ENCODE measurements around the gene KIF1B.

The KIF1B gene

DNA sequence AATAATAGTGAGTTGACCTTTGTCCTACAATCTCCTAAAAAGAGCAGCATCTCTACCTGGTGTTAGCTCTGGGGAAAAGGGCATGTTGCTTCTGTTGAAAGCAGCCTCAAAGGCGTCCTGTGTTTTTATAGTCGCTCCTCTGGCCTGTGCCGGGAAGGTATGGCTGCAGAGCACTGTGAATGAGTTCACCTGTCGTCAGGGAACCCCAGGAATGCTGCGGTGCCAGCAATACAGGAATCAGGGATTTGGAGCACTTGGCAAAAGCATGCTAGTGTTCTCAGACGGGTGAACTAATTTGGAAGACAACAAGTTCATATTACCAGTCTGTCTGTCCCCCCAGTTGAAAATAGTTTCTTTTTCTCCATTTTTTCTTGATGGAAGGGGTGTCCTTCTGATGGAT, 128.2 kb downstream of the KIF1B start:
- H3K27ac ChIP-seq, result no peak overlapping the region
- TF ChIP-seq, protein P1, sequence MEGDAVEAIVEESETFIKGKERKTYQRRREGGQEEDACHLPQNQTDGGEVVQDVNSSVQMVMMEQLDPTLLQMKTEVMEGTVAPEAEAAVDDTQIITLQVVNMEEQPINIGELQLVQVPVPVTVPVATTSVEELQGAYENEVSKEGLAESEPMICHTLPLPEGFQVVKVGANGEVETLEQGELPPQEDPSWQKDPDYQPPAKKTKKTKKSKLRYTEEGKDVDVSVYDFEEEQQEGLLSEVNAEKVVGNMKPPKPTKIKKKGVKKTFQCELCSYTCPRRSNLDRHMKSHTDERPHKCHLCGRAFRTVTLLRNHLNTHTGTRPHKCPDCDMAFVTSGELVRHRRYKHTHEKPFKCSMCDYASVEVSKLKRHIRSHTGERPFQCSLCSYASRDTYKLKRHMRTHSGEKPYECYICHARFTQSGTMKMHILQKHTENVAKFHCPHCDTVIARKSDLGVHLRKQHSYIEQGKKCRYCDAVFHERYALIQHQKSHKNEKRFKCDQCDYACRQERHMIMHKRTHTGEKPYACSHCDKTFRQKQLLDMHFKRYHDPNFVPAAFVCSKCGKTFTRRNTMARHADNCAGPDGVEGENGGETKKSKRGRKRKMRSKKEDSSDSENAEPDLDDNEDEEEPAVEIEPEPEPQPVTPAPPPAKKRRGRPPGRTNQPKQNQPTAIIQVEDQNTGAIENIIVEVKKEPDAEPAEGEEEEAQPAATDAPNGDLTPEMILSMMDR (IDR thresholded peaks at IDR 0.05), result no peak
- no peak for TF ChIP-seq ZFX (IDR thresholded peaks at IDR 0.05; ENCODE audit: borderline replicate concordance)

DNA sequence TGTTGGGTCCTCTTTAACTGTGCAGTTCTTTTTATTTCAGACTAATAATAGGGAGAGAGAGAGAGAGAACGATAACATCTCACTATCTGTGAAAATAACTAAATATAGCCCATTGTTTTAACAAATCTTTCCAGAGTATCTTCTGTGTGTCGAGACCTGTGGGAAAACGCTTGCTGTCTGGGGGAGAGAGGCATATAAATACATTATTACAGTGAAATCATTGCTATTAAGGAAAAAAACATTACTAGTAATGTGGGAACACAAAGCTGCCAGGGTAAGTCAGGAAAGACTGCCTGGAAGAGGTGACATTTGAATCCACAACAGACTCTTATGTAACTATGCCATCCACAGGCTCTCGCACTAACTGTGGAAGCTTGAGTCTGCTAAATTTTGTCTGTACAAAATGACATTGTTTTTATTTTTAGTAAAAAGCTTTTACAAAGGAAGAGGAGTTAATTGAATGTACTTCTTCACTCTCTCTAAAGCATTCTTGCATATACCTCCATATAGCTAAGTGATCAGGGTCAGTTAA, 128.7 kb downstream of the KIF1B start:
- no peak overlapping the region for H3K27ac ChIP-seq
- TF ChIP-seq, protein P1 (IDR thresholded peaks at IDR 0.05), result no peak
- TF ChIP-seq ZFX (IDR thresholded peaks at IDR 0.05; ENCODE audit: borderline replicate concordance), result no peak

DNA sequence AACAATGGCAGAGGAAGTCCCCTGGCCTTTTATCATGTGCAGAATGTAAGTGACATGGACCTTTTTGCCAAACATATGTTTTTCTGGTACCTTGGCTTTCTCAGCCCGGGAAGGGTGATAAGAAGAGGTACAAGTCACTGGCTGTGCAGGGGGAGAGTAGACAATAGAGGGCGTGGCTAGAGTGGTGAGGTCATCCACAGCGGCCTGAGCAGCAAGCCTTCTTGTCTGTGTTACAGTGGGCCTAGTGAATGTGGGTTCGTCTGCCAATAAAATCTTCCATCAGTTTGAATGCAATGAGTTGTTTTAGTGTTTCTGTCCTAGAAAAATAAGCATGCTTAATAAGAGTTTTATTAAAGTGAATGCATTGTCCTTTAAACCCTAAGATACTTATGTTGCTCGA, 129.4 kb downstream of the KIF1B start:
- TF ChIP-seq, protein P1 (IDR thresholded peaks at IDR 0.05), result no peak
- TF ChIP-seq ZFX (IDR thresholded peaks at IDR 0.05; ENCODE audit: borderline replicate concordance), result no peak
- H3K27ac ChIP-seq, result no peak overlapping the region

DNA sequence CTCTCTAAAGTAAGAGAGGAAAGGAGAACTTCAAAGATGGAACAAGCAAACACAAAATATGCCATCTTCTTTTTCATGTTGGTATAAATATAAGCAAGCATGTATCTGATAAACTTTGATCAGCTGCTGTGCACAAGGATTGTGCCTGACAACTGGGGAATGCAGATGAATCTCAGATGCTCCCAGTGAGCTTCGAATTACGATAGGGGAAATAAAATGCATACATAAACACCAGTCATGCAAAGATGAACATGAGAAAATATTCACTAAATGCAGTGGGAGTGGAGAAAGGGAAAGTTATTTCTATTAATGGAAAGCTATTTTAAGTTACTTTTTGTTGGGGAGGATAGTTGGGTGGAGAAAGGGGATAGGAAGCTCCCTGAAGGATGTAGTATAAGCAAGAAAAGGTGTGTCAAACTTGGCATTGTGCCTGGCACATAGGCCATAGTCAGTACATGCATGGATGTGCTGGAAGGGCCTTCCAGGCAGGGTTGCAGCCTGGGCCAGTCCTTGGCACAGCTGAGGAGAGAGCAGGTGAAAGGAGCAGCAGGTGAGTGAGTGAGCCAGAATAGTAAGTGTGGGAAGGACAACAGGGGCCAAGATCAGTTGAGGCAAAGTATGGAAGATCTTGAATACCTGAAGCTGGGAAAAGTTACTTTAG, 130.7 kb downstream of the KIF1B start:
- TF ChIP-seq ZFX (IDR thresholded peaks at IDR 0.05; ENCODE audit: borderline replicate concordance), result no peak
- TF ChIP-seq, protein P1 (IDR thresholded peaks at IDR 0.05), result no peak

DNA sequence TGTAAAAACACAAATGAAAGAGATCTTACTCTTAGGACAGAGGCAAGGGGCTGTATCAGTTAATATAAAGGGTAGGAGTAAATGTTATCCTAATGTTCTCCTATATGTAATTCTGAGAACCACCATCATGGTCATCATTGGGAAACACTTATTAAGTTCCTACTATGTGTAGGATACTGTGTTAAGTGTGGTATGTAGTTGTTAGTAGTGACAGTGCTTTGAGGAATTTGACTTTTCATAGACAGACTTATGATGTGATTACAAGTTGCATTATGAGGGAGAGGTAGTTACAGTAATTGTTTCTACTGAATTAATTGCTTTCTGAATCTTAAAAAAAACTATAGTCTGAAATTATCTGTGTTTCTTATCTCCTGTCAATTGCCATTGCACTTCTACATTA, 136.7 kb downstream of the KIF1B start:
- TF ChIP-seq, protein P1 (IDR thresholded peaks at IDR 0.05), result no peak
- no peak for TF ChIP-seq ZFX (IDR thresholded peaks at IDR 0.05; ENCODE audit: borderline replicate concordance)
- H3K27ac ChIP-seq, result no peak overlapping the region

More for the DNA sequence above, 130.7 kb downstream of the KIF1B start:
- no peak overlapping the region for H3K27ac ChIP-seq

DNA sequence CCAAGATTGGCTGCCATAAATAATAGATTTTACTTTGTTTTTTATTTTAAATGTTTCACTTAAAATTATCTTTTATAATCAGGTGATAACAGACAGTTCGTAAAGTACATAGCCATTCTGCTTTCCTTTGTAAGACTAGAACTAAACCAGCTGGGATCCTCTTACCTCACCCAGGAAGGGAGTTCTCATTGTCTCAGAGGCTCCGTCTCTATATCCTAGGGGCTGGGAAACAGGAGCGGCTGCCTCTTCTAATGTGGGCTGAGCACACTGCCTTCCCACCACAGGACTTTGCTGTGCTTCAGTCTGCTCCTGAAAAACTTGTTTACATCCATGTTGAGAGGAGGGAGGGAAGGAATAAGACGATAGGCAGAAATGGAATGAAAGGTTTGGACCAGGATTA, 142.9 kb downstream of the KIF1B start:
- H3K27ac ChIP-seq, result no peak overlapping the region
- no peak for TF ChIP-seq ZFX (IDR thresholded peaks at IDR 0.05; ENCODE audit: borderline replicate concordance)
- TF ChIP-seq, protein P1 (IDR thresholded peaks at IDR 0.05), result no peak

DNA sequence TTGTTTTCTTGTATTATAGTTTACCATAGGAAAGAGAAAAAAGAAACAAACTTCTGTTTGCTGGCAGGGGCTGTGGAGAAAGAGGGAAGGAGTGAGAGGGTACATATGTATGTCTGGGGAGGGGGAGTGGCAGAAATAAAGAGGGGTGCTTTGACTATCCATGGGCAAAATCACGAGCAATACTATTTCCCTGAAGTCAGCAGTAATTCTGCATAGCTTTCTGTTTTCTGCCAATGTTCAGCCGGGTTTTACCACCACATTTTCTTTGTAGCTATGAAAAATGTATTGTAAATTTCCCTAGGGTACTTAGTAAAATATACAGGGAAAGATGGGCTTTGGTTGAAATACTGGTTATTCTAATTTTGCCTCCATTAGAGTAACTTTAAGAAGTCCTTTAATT, 143.3 kb downstream of the KIF1B start:
- no peak overlapping the region for H3K27ac ChIP-seq
- TF ChIP-seq ZFX (IDR thresholded peaks at IDR 0.05; ENCODE audit: borderline replicate concordance), result no peak
- TF ChIP-seq, protein P1 (IDR thresholded peaks at IDR 0.05), result no peak

Measured in 22Rv1 (cell line).